ENCODE measurements around the gene SGTB. TPM values are rescaled to one million over a fixed set of nuclear protein-coding genes. Genes with fewer than 3 reads are reported as not detected.

SGTB gene
- total RNA-seq, 1 donor from 2014 or later, result 6.9 TPM

GRCh38 chr5:65730910-65731309, 9.0 kb upstream of the SGTB start:
- H3K27ac ChIP-seq, result no peak overlapping the region
- intact Hi-C loops (cut with DNase I), result no loop called here
- no peak for DNase-seq (ENCODE audit: low spot score in 2 of 2)
- no peak for TF ChIP-seq CTCF (IDR thresholded peaks at IDR 0.05)
- no peaks in the 10 kb centered on the region for H3K27me3 ChIP-seq
- no peaks in the 10 kb centered on the region for H3K4me1 ChIP-seq
- no peaks in the 10 kb centered on the region for H3K9me3 ChIP-seq
- no peaks in the 10 kb centered on the region for H3K36me3 ChIP-seq
- H3K4me3 ChIP-seq, result no peak overlapping the region

GRCh38 chr5:65728218-65728617, 6.3 kb upstream of the SGTB start:
- Histone ChIP-seq H3K4me3 (no peak overlapping the region), H3K27ac (no peak overlapping the region), H3K27me3 (no peaks in the 10 kb centered on the region), H3K36me3 (no peaks in the 10 kb centered on the region), H3K4me1 (no peaks in the 10 kb centered on the region), H3K9me3 (no peaks in the 10 kb centered on the region)
- no peak for TF ChIP-seq CTCF (IDR thresholded peaks at IDR 0.05)
- intact Hi-C loops (cut with DNase I), result loop anchor here (10.0 kb wide), 2 partner anchors 197 to 1563 kb away; partner anchors contain the start of genes ERBIN and RNF180
- DNase-seq (ENCODE audit: low spot score in 2 of 2), result no peak

GRCh38 chr5:65727491-65728156, 5.7 kb upstream of the SGTB start:
- Histone ChIP-seq H3K27ac (no peak overlapping the region), H3K4me1 (no peaks in the 10 kb centered on the region), H3K4me3 (no peak overlapping the region), H3K9me3 (no peaks in the 10 kb centered on the region), H3K27me3 (no peaks in the 10 kb centered on the region), H3K36me3 (no peaks in the 10 kb centered on the region)
- intact Hi-C loops (cut with DNase I), result loop anchor here (10.0 kb wide), 2 partner anchors 197 to 1563 kb away; partner anchors contain the start of genes ERBIN and RNF180
- no peak for TF ChIP-seq CTCF (IDR thresholded peaks at IDR 0.05)
- no peak for DNase-seq (ENCODE audit: low spot score in 2 of 2)

GRCh38 chr5:65722575-65723403, 880 bp upstream of the SGTB start:
- H3K9me3 ChIP-seq, result no peaks in the 10 kb centered on the region
- TF ChIP-seq CTCF (IDR thresholded peaks at IDR 0.05), result no peak
- H3K4me3 ChIP-seq, result peak overlapping the region; percentile 89 to 97
- no peaks in the 10 kb centered on the region for H3K27me3 ChIP-seq
- intact Hi-C loops (cut with DNase I), result loop anchor here (1.0 to 10.0 kb wide), 5 partner anchors 98 to 1558 kb away; partner anchors contain the start of genes CENPK, ERBIN, PPWD1 and RNF180
- no peaks in the 10 kb centered on the region for H3K36me3 ChIP-seq
- peak overlapping the region; percentile 62 to 86 for H3K27ac ChIP-seq
- H3K4me1 ChIP-seq, result peaks cover 0 to 4% of the 10 kb centered on the region in 2 donors
- peak in 1 of 2 donors; percentile 63 for DNase-seq (ENCODE audit: low spot score in 2 of 2)

- DNase-seq (ENCODE audit: low spot score in 2 of 2), result peak; percentile 9 to 78
- Histone ChIP-seq H3K27ac (peak overlapping the region; percentile 80 to 86), H3K9me3 (no peaks in the 10 kb centered on the region), H3K4me1 (peaks cover 0 to 4% of the 10 kb centered on the region in 2 donors), H3K36me3 (no peaks in the 10 kb centered on the region), H3K27me3 (no peaks in the 10 kb centered on the region), H3K4me3 (peak overlapping the region; percentile 89 to 97)
- intact Hi-C loops (cut with DNase I), result loop anchor here (5.0 to 10.0 kb wide), 3 partner anchors 159 to 1556 kb away; partner anchors contain the start of genes CENPK, ERBIN, PPWD1 and RNF180
- no peak for TF ChIP-seq CTCF (IDR thresholded peaks at IDR 0.05)
Measured at GRCh38 chr5:65721050-65721719, 724 bp downstream of the SGTB start.
